Measurements from ENCODE around the gene LRRN4. TPM values are rescaled to one million over a fixed set of nuclear protein-coding genes. Genes with fewer than 3 reads are reported as not detected.
A peak's percentile ranks its signal among the peaks of the same experiment; 100 is the strongest.
"Not testable (repeated sequence)": the region's sequence is repeated elsewhere in the genome, so short reads cannot be mapped to it uniquely, and the experiment has no call there.

The LRRN4 gene
- total RNA-seq, 4 donors from 2014 or later: not detected

DNA sequence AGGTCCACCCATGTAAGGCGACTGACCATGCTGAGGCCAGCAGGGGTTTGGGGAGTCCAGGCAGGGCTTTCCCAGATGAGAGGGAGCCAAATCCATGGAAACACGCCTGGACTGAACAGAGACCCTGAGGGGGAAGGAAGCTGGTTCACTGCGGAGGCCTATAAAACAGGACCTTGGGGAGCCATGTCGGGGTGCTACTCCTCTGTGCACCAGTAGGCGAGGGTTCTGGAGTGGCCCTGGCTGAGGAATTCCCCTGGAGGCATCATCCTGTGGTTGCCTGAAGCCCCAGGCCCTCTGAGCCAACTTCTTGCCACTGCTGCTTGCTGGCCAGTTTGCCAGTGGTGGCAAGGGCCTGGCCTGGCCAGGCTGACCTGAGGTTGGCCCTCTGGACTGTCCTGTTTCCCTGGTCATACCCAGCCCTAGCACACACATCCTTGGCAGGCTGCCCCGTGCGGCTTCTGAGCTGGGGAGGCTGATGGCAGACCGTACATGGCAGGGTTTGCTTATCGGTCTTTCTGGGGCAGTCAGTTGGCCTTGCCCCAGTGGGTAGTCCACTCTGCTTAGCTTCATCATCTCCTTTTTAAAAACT, 2.2 kb upstream of the LRRN4 start:
- Histone ChIP-seq H3K27ac (no peak overlapping the region), H3K9me3 (no peaks in the 10 kb centered on the region), H3K27me3 (peaks cover 59% of the 10 kb centered on the region), H3K36me3 (no peaks in the 10 kb centered on the region), H3K4me1 (peaks cover 0 to 12% (median 8%) of the 10 kb centered on the region in 3 donors), H3K4me3 (no peak overlapping the region)
- no peak for ATAC-seq
- WGBS, 2 donors (ENCODE audit: low coverage in 1 of 2): 87% methylated on average over 6 of the region's 9 CpGs; no CpG with 5 or more reads in 1 of the 2 donors
- TF ChIP-seq EP300 (IDR thresholded peaks at IDR 0.05) (no peak), POLR2A (IDR thresholded peaks at IDR 0.05) (no peak), CTCF (IDR thresholded peaks at IDR 0.05) (no peak), POLR2AphosphoS5 (IDR thresholded peaks at IDR 0.05) (no peak)

DNA sequence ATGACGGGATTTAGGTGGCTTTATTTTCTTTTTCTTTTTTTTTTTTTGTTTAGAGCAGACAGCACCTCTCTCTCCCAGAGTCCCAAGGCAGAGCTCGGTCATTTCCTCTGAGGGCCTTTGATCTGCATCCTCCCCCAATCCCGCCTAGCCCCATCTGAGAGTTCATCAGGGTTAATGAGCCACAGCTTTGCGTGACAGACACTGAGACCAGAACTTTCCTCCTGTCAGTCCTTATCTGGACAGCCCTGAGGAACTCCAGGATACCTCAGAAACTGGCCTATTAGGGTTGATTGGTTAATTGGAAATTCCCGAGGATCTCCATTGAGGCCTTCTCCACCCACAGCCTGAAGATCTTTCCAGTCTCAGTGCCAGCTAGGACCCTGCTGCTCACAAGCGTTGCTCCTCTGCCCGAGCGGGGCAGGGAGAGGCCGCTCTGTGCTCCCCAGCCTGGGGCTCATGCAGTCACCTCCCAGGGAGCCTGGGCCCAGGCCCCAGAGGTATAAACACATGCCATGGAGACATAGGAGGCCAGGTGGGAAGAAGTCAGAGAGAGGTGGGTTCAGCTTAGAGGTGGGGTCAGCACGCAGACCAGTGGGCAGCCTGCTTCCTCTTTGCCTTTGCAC, 1.4 kb upstream of the LRRN4 start:
- ATAC-seq: no peak
- H3K27me3 ChIP-seq: peaks cover 67% of the 10 kb centered on the region
- 65 to 75% methylated on average over 2 to 4 of the region's 10 CpGs for WGBS, 2 donors (ENCODE audit: low coverage in 1 of 2)

DNA sequence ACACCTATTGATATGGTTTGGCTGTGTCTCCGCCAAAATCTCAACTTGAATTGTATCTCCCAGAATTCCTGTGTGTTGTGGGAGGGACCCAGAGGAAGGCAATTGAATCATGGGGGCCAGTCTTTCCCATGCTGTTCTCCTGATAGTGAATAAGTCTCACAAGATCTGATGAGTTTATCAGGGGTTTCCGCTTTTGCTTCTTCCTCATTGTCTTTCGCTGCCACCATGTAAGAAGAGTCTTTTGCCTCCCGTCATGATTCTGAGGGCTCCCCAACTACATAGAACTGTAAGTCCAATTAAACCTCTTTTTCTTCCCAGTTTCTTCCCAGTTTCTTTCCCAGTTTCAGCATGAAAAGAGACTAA, 810 bp upstream of the LRRN4 start:
- ATAC-seq, H3K4me3 ChIP-seq, H3K27ac ChIP-seq, H3K9me3 ChIP-seq, H3K36me3 ChIP-seq: not testable (repeated sequence)
- Histone ChIP-seq H3K27me3 (peaks cover 69% of the 10 kb centered on the region), H3K4me1 (peaks cover 0 to 12% (median 8%) of the 10 kb centered on the region in 3 donors)
- WGBS, 2 donors (ENCODE audit: low coverage in 1 of 2): 73 to 89% methylated on average over 4 of the region's 4 CpGs

More for the DNA sequence above, 1.4 kb upstream of the LRRN4 start:
- TF ChIP-seq POLR2AphosphoS5 (IDR thresholded peaks at IDR 0.05) (no peak), EP300 (IDR thresholded peaks at IDR 0.05) (no peak), POLR2A (IDR thresholded peaks at IDR 0.05) (no peak), CTCF (IDR thresholded peaks at IDR 0.05) (no peak)
- H3K27ac ChIP-seq: no peak overlapping the region
- H3K4me1 ChIP-seq: peaks cover 0 to 12% (median 8%) of the 10 kb centered on the region in 3 donors
- no peak overlapping the region for H3K4me3 ChIP-seq
- H3K36me3 ChIP-seq: no peaks in the 10 kb centered on the region
- H3K9me3 ChIP-seq: no peaks in the 10 kb centered on the region

DNA sequence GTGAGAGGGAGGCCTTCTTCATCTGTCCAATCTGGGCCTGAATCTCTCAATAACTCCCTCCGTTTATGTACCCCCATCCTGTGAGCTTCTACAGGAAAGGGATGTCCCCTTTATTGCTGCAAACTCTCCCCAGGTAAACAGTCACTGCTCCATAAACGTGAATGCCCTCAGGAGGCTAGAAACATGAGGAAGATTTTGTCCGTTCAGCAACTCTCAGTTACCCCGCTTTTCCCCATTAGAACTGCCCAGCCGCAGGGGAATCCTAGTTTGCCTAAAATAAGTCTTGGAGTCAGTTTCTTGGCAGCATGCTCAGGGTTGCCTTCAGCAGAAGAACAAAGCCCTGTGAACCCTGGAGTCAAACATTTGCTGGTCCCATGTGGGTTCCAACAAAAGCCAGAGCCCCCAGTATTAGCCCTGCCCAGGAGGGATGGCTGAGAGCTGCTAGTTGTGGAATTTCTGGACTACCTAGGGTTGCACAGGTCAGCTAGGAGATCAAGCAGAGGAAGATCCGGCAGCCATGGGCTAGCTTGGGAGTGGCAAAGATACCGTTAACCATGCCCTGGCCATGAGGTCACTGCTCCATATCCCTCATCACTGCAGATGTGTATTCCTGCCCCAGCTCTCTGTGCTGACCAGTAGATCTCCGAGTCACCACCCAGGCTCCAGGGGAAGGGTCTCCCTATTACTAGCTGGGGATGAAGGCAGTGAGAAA, 640 bp downstream of the LRRN4 start:
- TF ChIP-seq CTCF (IDR thresholded peaks at IDR 0.05) (no peak), POLR2AphosphoS5 (IDR thresholded peaks at IDR 0.05) (no peak), POLR2A (IDR thresholded peaks at IDR 0.05) (no peak), EP300 (IDR thresholded peaks at IDR 0.05) (no peak)
- no peak overlapping the region for H3K27ac ChIP-seq
- whole genome bisulfite sequencing, 2 donors (ENCODE audit: low coverage in 1 of 2): 73% methylated on average over 3 of the region's 8 CpGs; no CpG with 5 or more reads in 1 of the 2 donors
- H3K36me3 ChIP-seq: no peaks in the 10 kb centered on the region
- peaks cover 61% of the 10 kb centered on the region for H3K27me3 ChIP-seq
- ATAC-seq: no peak
- H3K4me3 ChIP-seq: no peak overlapping the region
- peaks cover 0 to 12% (median 8%) of the 10 kb centered on the region in 3 donors for H3K4me1 ChIP-seq
- H3K9me3 ChIP-seq: no peaks in the 10 kb centered on the region

DNA sequence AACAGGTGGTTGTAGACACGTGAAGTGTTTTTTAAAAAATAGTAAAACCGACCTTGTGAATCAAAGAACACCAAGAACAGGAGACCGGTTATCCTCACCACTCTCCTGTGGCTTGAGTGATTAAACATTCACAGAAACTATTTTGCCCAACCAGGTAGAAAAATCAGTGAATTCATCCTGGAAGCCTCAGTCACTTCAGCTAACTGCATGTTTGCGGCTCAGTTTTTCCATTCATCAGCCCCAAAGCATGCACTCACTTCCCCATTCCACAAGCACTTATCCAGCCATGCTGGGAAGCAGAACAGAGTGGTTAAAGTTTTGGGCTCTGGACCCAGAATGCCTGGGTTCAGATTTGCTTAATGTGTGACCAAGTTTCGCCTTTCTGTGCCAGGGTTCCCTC, 2.4 kb downstream of the LRRN4 start:
- TF ChIP-seq POLR2AphosphoS5 (IDR thresholded peaks at IDR 0.05) (peak; percentile 22), EP300 (IDR thresholded peaks at IDR 0.05) (no peak), CTCF (IDR thresholded peaks at IDR 0.05) (no peak)
- 32 to 53% methylated on average over 2 to 5 of the region's 5 CpGs for WGBS, 2 donors (ENCODE audit: low coverage in 1 of 2)
- Histone ChIP-seq H3K36me3 (no peaks in the 10 kb centered on the region), H3K4me1 (peaks cover 0 to 12% (median 8%) of the 10 kb centered on the region in 3 donors), H3K4me3 (no peak overlapping the region), H3K27me3 (peaks cover 53% of the 10 kb centered on the region), H3K9me3 (no peaks in the 10 kb centered on the region), H3K27ac (no peak overlapping the region)
- ATAC-seq: no peak

Data from gastroesophageal sphincter (tissue), 4 donors.